ENCODE measurements around the gene STK17A. TPM values are rescaled to one million over a fixed set of nuclear protein-coding genes. Genes with fewer than 3 reads are reported as not detected.

The STK17A gene
- total RNA-seq, 4 donors from 2014 or later = 7.9 to 22.9 (median 16.4) TPM

DNA sequence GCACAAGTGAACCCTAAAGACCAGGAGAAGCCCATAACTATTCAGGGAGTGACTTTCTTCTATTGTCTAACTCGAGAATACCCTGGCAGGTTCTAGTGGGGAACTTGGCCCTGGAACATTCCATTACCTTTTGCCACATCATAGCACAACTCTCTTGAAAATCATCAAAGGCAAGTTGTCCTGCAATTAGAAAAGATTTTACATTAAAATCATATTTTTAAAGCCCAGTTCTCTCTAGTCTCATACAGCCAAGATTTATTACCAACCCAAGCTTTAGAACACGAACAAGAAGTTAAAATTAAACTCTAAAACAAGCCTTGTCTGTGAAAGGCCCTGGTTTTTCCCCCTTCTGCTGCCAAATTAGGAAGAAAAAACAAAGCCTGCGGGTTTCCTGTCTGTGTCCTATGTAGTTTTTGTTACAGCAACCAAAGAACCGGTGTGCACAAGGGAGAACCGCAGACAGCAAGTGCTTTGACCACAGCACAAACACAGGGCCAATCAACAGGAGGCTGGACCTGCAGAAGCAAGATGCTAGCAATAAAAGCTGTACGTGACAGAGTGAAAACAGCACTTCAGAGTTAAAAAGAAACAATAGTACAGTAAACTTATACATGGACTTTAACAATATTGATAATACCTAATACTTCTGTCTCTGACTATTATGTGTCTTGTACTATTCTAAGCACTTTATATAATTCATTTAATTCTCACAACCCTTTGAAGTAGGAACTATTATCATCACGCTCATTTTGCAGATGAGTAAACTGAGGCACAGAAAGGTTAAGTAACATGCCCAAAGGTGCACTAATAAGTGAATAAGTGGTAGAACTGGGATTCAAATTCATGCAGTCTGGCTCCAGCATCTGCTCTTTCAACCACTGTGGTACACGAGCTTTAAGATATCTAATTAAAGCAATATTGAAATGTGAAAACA lies 65.8 kb downstream of the STK17A start:
- peaks cover 8 to 62% of the 10 kb centered on the region in 2 donors for H3K4me1 ChIP-seq
- H3K4me3 ChIP-seq (replicated peaks in 1 of 3) = no peak overlapping the region
- no peaks in the 10 kb centered on the region for H3K9me3 ChIP-seq
- TF ChIP-seq POLR2A (IDR thresholded peaks at IDR 0.05) = no peak
- TF ChIP-seq, protein P1, sequence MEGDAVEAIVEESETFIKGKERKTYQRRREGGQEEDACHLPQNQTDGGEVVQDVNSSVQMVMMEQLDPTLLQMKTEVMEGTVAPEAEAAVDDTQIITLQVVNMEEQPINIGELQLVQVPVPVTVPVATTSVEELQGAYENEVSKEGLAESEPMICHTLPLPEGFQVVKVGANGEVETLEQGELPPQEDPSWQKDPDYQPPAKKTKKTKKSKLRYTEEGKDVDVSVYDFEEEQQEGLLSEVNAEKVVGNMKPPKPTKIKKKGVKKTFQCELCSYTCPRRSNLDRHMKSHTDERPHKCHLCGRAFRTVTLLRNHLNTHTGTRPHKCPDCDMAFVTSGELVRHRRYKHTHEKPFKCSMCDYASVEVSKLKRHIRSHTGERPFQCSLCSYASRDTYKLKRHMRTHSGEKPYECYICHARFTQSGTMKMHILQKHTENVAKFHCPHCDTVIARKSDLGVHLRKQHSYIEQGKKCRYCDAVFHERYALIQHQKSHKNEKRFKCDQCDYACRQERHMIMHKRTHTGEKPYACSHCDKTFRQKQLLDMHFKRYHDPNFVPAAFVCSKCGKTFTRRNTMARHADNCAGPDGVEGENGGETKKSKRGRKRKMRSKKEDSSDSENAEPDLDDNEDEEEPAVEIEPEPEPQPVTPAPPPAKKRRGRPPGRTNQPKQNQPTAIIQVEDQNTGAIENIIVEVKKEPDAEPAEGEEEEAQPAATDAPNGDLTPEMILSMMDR (IDR thresholded peaks at IDR 0.05) = no peak
- H3K36me3 ChIP-seq = no peaks in the 10 kb centered on the region
- H3K27ac ChIP-seq = peak overlapping the region; percentile 76 to 77 (median 76)
- DNase-seq = peak in 1 of 2 donors; percentile 18
- intact Hi-C loops (cut with DNase I) = loop anchor here (10.0 kb wide), 1 partner anchor 46 kb away; no protein-coding TSS in a partner anchor
- WGBS, 2 donors = 42 to 54% methylated on average over 8 of the region's 8 CpGs
- H3K27me3 ChIP-seq = no peaks in the 10 kb centered on the region

DNA sequence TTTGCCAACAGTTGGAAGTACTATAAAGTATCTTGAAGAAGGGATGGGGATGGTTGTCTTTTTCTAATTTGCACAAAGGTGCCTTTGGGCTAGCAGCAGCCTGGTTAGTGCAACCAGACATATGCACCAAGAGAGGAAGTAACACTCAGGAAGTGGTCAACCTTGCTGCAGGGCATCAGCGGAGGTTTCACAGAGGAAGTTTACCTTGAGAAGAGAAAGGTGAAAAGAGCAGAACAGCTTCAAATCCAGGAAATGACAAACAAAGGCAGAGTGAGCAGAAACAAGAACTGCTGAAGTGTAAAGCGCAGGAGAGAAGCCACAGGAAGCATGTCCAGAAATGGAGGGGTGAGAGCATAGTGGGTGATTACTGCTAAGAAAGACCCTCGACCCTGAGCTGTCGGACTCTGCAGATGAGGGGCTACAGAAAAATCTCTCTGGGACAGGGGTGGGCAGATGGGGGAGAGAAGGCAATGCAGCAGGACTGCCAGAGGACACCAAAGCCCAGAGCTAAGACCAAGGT lies 66.9 kb downstream of the STK17A start:
- Histone ChIP-seq H3K27me3 (no peaks in the 10 kb centered on the region), H3K27ac (peak overlapping the region in 1 of 3 donors; percentile 3), H3K4me3 (replicated peaks in 1 of 3) (no peak overlapping the region), H3K9me3 (no peaks in the 10 kb centered on the region), H3K4me1 (peaks cover 8 to 62% of the 10 kb centered on the region in 2 donors), H3K36me3 (no peaks in the 10 kb centered on the region)
- WGBS, 2 donors = 63 to 76% methylated on average over 4 of the region's 4 CpGs
- TF ChIP-seq, protein P1 (IDR thresholded peaks at IDR 0.05) = no peak
- no peak for TF ChIP-seq POLR2A (IDR thresholded peaks at IDR 0.05)
- intact Hi-C loops (cut with DNase I) = loop anchor here (10.0 kb wide), 1 partner anchor 45 kb away; no protein-coding TSS in a partner anchor
- no peak for DNase-seq

DNA sequence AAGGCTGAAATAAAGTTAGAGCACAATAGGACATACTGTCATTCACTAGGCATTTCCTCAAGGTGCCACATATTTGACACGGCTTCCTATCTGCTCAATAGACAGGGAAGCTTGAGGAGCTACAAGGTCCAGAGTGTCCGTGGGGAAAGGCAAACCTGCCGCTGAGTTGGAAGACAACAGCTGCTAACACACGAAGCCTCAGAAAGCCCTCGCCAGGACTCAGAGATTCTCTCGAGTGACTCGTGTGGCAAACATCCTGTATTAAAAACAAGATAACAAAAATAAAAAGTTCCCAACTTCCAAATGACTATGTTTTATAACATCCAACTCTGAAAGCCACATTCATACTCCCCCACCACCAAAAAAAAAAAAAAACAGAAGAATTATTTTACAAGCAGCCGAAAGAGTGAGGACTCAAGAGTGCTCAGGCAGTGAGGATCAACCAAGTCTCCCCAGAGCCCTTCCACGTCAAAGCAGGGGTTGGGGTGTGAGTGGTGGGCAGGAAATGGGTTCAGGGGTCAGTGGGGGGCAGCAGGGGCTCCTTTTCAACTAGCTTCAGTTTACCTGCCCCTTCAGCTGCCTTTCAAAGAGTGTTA lies 67.6 kb downstream of the STK17A start:
- peaks cover 8 to 60% of the 10 kb centered on the region in 2 donors for H3K4me1 ChIP-seq
- no peak for TF ChIP-seq POLR2A (IDR thresholded peaks at IDR 0.05)
- TF ChIP-seq, protein P1 (IDR thresholded peaks at IDR 0.05) = no peak
- H3K27ac ChIP-seq = peak overlapping the region in 2 of 3 donors; percentile 3 to 15
- no peaks in the 10 kb centered on the region for H3K27me3 ChIP-seq
- intact Hi-C loops (cut with DNase I) = no loop called here
- WGBS, 2 donors = 56 to 73% methylated on average over 9 of the region's 9 CpGs
- H3K36me3 ChIP-seq = no peaks in the 10 kb centered on the region
- DNase-seq = no peak
- H3K4me3 ChIP-seq (replicated peaks in 1 of 3) = no peak overlapping the region
- H3K9me3 ChIP-seq = no peaks in the 10 kb centered on the region

DNA sequence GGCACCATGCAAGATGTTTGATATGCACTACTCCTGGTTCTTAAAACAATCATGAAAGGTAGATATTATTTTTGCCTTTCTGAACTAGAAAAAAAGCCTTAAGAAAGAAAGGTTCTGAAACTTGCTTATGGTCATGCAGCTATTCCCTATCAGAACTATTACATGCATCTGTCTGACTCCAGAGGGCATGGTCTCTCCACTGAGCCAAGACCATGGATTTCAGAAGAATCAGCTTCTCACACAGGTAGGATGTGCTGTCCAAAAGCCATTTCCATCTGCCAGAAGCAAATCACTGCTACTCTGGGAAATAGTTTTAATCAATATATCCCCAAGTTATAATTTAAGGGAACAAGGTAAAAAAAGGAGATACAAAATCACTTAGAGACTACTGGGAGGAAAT lies 69.5 kb downstream of the STK17A start:
- no peak overlapping the region for H3K4me3 ChIP-seq (replicated peaks in 1 of 3)
- no peaks in the 10 kb centered on the region for H3K27me3 ChIP-seq
- no peaks in the 10 kb centered on the region for H3K36me3 ChIP-seq
- H3K27ac ChIP-seq = no peak overlapping the region
- DNase-seq = no peak
- H3K4me1 ChIP-seq = peaks cover 8 to 42% of the 10 kb centered on the region in 2 donors
- no peaks in the 10 kb centered on the region for H3K9me3 ChIP-seq
- TF ChIP-seq, protein P1 (IDR thresholded peaks at IDR 0.05) = no peak
- TF ChIP-seq POLR2A (IDR thresholded peaks at IDR 0.05) = no peak
- intact Hi-C loops (cut with DNase I) = no loop called here
